ENCODE measurements around the gene ANXA10.

Gene ANXA10

DNA sequence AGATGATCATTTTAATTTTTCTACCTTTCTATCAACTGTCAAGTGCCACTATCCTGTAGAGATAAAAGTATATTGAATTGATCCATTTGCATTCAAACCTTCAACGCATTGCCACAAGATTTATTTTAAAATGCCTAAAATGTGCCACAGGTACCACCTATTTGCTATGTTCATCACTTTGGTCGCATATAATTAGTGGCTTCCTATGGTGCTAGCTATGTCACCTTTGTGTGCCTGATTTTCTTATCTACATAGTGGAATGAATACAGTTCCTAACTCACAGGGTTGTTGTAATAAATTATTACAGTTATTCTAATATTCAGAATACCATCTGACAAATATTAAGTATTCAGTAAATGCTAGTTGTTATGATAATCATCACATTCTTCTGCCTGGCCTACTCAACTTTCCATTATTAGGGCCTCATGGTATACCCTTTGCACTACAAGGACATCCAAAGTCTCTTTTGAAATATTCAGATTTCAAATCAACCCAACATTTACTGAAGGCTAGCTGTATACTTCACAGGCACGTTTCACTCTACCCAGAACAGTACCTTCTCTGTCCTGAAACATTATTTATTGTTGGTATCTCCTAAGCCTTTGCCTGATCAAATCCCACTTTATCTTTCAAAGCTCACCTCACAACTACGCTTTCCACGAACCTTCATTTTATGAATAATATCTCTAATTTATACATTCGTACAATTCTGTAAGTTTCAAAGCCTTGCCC, 62.4 kb downstream of the ANXA10 start:
- TF ChIP-seq POLR2A (IDR thresholded peaks at IDR 0.05; ENCODE audit: low read depth, low read length) = no peak
- FAIRE-seq (no peak), DNase-seq (ENCODE audit: insufficient read length, low spot score) (no peak)

GRCh38 chr4:168162604-168163003, 70.3 kb downstream of the ANXA10 start:
- no peak for TF ChIP-seq POLR2A (IDR thresholded peaks at IDR 0.05; ENCODE audit: low read depth, low read length)
- FAIRE-seq (peak; percentile 68), DNase-seq (ENCODE audit: insufficient read length, low spot score) (no peak)

DNA sequence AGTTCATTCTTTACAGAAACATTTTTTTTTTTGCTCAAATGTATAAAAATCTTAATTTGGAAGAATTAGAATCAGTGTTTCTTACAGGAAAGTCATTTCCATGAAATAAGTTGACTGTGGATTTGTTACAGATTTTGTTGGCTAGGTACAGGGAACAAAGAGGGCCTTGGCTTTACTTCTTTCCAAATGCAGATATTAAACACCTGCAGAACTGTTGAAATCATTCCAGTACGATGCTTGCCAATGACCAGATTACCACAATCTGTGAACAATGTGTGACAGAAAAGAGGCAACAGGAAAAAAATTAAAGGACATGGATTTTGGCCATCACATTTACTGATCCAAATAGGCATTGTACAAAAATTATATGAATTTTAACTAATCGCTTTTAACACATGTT, 70.8 kb downstream of the ANXA10 start:
- TF ChIP-seq POLR2A (IDR thresholded peaks at IDR 0.05; ENCODE audit: low read depth, low read length) = no peak
- no peak for FAIRE-seq
- DNase-seq (ENCODE audit: insufficient read length, low spot score) = no peak

GRCh38 chr4:168164045-168164444, 71.7 kb downstream of the ANXA10 start:
- no peak for TF ChIP-seq POLR2A (IDR thresholded peaks at IDR 0.05; ENCODE audit: low read depth, low read length)
- no peak for DNase-seq (ENCODE audit: insufficient read length, low spot score)
- FAIRE-seq = no peak

- TF ChIP-seq POLR2A (IDR thresholded peaks at IDR 0.05; ENCODE audit: low read depth, low read length) = no peak
- no peak for FAIRE-seq
- DNase-seq (ENCODE audit: insufficient read length, low spot score) = no peak
These were observed 72.7 kb downstream of the ANXA10 start for GRCh38 chr4:168164915-168165548.

DNA sequence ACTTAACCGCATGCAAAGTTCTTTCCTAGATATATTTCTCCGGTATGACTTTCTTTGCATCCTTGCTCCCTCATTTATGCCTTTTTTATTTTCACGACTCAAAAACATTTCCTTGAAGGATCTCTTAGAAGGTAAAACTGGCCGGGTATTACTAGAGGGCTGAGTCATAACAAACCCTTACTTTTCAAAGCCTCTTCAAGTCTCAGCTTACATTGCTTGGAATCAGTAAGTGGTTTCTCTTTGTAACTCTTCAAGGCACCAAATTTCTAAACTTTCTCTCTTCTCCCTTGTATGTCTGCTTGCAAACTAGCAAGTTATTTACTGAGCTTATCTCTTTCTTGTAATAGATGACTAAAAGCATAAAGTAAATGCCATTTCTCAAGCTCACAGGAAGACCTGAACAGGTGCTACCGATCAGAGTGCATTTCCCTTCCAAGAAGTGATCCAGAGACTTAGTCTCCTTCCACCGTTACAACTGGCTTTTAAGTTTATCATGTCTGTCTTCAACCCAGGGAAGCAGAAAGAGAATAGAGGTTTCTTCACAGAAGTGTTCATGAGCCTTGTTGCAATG, 75.5 kb downstream of the ANXA10 start:
- DNase-seq (ENCODE audit: insufficient read length, low spot score) (no peak), FAIRE-seq (peak; percentile 30)
- TF ChIP-seq POLR2A (IDR thresholded peaks at IDR 0.05; ENCODE audit: low read depth, low read length) = no peak

GRCh38 chr4:168174308-168174707, 82.0 kb downstream of the ANXA10 start:
- DNase-seq (ENCODE audit: insufficient read length, low spot score) = no peak
- TF ChIP-seq POLR2A (IDR thresholded peaks at IDR 0.05; ENCODE audit: low read depth, low read length) = no peak
- no peak for FAIRE-seq

- no peak for FAIRE-seq
- TF ChIP-seq POLR2A (IDR thresholded peaks at IDR 0.05; ENCODE audit: low read depth, low read length) = no peak
- no peak for DNase-seq (ENCODE audit: insufficient read length, low spot score)
These were observed 85.3 kb downstream of the ANXA10 start for GRCh38 chr4:168177546-168178149.

DNA sequence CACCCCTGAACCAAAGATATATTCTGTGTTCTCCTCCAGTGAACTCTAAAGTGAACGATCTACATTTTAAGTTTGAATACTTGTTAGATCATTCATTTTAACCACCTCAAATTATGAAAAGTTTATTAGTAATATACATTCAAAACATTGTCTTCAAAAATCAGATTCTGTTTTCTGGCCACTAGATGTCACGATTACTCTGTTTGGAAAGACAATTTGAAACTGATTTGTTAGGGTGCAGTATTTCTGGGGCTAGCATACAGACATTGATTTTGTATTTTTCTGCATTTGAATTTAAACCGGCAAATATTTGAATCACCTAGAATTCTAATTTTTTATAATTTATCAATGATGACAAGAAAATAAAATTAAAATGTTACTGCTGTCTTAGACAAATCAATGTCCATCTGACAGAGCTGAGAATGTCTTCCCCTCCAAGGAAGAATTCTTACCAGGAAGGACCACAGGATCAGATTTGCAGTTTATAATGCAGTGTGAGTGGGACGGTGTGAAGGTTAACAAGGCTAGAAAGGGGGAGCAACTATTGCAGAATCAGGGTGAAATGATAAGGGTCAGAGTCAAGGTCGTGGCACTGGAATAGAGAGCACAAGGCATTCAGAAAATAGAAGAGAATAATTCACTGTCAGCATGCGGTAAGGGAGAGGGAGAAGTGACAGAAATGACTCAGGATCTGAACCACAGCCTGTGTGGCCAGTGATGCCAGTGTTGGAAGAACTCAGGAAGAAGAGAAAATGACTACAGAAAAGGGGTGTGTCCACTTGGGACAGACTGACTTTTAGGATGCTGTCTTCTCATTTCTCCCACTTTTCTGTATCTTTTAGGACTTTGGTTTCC, 91.6 kb downstream of the ANXA10 start:
- FAIRE-seq (peak; percentile 94), DNase-seq (ENCODE audit: insufficient read length, low spot score) (peak; percentile 9)
- TF ChIP-seq POLR2A (IDR thresholded peaks at IDR 0.05; ENCODE audit: low read depth, low read length) = no peak

- DNase-seq (ENCODE audit: insufficient read length, low spot score) = no peak
- no peak for TF ChIP-seq POLR2A (IDR thresholded peaks at IDR 0.05; ENCODE audit: low read depth, low read length)
- FAIRE-seq = no peak
These were observed 96.4 kb downstream of the ANXA10 start for GRCh38 chr4:168188754-168189153.

- DNase-seq (ENCODE audit: insufficient read length, low spot score) (no peak), FAIRE-seq (no peak)
- no peak for TF ChIP-seq POLR2A (IDR thresholded peaks at IDR 0.05; ENCODE audit: low read depth, low read length)
These were observed 105.6 kb downstream of the ANXA10 start for GRCh38 chr4:168197926-168198325.

GRCh38 chr4:168199260-168199957, 107.1 kb downstream of the ANXA10 start:
- DNase-seq (ENCODE audit: insufficient read length, low spot score) = no peak
- FAIRE-seq = no peak
- no peak for TF ChIP-seq POLR2A (IDR thresholded peaks at IDR 0.05; ENCODE audit: low read depth, low read length)

DNA sequence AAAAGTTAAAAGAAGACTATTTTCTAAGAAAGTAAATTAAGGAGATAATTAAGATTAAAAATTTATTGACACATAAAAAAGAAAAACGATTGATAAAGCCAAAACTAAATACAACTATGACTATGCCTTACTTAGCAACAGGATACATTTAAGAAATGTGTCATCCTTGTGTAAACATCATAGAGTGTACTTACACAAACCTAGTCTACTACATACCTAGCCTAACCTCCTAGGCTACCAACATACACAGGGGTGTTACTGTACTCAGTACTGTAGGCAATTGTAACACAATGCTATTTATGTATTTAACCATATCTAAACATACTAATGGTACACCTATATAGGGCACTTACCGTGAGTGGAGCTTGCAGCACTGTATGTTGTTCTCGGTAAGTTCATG, 108.3 kb downstream of the ANXA10 start:
- no peak for TF ChIP-seq POLR2A (IDR thresholded peaks at IDR 0.05; ENCODE audit: low read depth, low read length)
- no peak for DNase-seq (ENCODE audit: insufficient read length, low spot score)
- FAIRE-seq = no peak
